AG09319 (cell line): Measurements from ENCODE around the gene AGPS.
"Not testable (repeated sequence)": the region's sequence is repeated elsewhere in the genome, so short reads cannot be mapped to it uniquely, and the experiment has no call there.

Experiments
- DNase-seq: peaks from one replicate; pipeline ENCODE4 v3.0.0-alpha.2; 2010; ENCODE audit warnings: low read depth; ENCODE audit errors: extremely low read depth
- TF ChIP-seq, protein P1 (sequence below): IDR thresholded peaks from 2 replicates; pipeline ENCODE4 v1.5.1; 2011; ENCODE audit warnings: low read depth, mild to moderate bottlenecking, inconsistent platforms, low read length, moderate library complexity

The AGPS gene

GRCh38 chr2:177432703-177433102 is 40.1 kb downstream of the AGPS start:
- TF ChIP-seq, protein P1, sequence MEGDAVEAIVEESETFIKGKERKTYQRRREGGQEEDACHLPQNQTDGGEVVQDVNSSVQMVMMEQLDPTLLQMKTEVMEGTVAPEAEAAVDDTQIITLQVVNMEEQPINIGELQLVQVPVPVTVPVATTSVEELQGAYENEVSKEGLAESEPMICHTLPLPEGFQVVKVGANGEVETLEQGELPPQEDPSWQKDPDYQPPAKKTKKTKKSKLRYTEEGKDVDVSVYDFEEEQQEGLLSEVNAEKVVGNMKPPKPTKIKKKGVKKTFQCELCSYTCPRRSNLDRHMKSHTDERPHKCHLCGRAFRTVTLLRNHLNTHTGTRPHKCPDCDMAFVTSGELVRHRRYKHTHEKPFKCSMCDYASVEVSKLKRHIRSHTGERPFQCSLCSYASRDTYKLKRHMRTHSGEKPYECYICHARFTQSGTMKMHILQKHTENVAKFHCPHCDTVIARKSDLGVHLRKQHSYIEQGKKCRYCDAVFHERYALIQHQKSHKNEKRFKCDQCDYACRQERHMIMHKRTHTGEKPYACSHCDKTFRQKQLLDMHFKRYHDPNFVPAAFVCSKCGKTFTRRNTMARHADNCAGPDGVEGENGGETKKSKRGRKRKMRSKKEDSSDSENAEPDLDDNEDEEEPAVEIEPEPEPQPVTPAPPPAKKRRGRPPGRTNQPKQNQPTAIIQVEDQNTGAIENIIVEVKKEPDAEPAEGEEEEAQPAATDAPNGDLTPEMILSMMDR: no peak
- no peak for DNase-seq

- TF ChIP-seq, protein P1: no peak
- DNase-seq: no peak
Observed at GRCh38 chr2:177433402-177433801, 40.8 kb downstream of the AGPS start.

GRCh38 chr2:177434475-177434874 is 41.9 kb downstream of the AGPS start:
- DNase-seq: no peak
- TF ChIP-seq, protein P1: no peak

GRCh38 chr2:177445200-177445599 is 52.6 kb downstream of the AGPS start:
- TF ChIP-seq, protein P1: no peak
- DNase-seq: no peak

GRCh38 chr2:177448031-177448430 is 55.5 kb downstream of the AGPS start:
- no peak for DNase-seq
- TF ChIP-seq, protein P1: no peak

DNA sequence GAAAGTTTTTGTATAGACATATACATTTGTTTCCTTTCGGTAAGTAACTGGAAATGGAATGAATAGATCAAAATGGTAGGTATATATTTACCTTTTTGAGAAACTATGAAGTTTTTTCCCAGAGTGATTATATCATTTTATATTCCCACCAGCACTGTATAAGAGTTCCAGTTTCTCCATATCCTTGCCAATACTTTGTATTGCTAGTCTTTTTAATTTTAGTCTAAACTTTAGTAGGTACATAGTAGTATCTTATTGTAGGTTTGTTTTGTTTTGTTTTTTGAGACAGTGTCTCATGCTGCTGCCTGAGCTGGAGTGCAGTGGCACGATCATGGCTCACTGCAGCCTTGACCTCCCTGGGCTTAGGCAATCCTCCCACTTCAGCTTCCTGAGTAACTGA is 56.6 kb downstream of the AGPS start:
- TF ChIP-seq, protein P1: no peak
- no peak for DNase-seq

GRCh38 chr2:177455187-177455586 is 62.6 kb downstream of the AGPS start:
- DNase-seq: no peak
- TF ChIP-seq, protein P1: no peak

- DNase-seq: not testable (repeated sequence)
Observed at GRCh38 chr2:177459756-177460155, 67.2 kb downstream of the AGPS start.
